NCI-H1092 (cell line): Measurements from ENCODE around the gene MIF4GD.
"Not testable (repeated sequence)": the region's sequence is repeated elsewhere in the genome, so short reads cannot be mapped to it uniquely, and the experiment has no call there.

Experiments
- DNase-seq: peaks from one replicate; lab custom pipeline; 2025; lab: John Stamatoyannopoulos, UW

The MIF4GD gene

DNA sequence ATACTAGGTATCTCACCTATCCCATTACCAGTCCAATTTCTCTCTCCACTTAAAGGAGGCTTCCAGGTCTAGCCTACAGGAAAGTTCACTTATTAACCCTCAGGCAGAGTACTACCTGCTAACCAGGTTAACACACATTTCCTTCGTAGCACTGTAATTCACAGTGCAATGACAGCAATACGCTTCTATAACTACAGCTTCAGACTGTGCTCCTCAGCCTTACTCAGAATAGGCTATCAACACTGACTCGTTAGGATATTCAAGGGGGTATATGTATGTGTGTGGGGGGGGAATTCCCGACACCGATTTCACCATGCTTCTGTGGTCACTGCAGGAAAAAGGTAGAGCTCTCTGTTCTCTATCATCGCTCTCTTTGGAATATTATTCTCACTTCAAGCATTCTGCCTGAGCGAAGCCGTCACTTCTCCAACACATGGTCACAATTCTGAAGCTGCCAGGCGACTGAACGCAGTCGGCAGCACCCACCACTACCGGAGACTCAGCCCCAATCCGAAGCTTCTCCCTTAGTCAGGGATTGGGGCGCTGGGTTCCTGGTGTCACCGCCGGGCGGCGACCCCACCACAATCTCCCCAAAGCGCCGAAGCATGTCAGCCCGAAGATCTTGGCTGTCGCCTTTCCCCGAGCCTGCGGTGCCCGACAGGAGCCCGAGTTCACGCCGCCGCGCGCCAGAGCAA is 10.2 kb downstream of the MIF4GD start:
- DNase-seq, result no peak

- DNase-seq, result not testable (repeated sequence)
Measured at GRCh38 chr17:75257228-75257627, 13.8 kb downstream of the MIF4GD start.

DNA sequence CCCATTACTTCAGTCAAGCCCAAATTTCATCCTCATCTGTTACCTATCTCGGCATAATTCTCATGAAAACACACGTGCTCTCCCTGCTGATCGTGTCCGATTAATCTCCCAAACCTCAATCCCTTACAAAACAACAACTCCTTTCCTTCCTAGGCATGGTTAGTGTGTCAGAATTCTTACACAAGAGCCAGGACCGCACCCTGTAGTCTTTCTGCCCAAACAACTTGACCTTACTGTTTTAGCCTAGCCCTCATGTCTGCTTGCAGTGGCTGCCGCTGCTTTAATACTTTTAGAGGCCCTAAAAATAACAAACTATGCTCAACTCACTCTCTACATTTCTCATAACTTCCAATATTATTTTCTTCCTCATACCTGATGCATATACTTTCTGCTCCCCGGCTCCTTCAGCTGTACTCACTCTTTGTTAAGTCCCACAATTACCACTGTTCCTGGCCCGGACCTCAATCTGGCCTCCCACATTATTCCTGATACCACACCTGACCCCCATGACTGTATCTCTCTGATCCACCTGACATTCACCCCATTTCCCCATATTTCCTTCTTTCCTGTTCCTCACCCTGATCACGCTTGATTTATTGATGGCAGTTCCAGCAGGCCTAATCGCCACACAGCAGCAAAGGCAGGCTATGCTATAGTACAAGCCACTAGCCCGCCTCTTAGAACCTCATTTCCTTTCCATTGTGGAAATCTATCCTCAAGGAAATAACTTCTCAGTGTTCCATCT is 14.9 kb downstream of the MIF4GD start:
- DNase-seq, result not testable (repeated sequence)

DNA sequence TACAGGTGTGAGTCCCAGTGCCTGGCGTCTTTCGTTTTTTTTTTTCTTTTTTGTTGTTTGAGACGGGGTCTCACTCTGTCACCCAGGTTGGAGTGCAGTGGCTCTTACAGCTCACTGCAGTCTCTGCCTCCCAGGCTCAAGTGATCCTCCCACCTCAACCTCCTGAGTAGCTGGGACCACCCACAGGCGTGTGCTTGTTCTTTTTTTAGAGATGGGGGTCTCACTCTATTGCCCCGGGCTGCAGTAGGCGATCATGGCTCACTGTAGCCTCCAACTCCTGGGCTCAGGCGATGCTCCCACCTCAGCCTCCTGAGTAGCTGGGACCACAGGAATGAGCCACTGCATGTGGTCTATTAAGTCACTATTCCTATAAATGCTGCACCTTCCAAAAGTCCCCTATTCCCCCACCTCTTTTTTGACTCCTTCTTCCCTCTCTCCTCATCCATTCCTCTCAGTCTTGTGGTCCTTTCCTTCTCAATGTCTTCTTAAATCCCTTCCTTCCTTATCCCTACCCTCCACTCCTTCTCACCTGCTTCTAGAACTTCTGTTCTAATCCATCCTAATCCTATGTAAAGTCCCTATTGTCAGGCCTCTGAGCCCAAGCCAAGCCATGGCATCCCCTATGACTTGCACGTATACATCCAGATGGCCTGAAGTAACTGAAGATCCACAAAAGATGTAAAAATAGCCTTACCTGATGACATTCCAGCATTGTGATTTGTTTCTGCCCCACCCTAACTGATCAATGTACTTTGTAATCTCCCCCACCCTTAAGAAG is 18.8 kb downstream of the MIF4GD start:
- no peak for DNase-seq

DNA sequence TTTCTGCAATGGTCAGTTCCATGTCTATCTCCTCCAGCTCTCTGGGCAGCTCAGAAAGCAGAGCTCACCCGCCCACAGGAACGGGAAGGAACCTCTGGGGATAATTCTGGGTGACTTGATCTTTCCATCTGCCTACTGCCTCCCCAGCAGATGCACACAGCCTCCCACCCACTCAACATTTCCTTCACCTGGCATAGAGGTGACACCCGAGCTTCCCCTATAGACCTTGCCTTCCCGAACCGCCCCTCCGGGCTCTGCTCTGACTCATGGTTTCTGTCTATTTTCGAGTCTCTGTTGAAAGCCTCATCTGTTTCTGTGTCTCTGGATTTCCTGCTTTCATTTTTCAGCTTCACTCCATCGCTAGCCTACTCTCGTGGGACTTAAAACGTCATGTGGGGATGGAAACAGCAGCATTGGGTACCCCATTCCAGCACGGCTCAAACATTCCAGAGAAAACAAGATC is 21.0 kb downstream of the MIF4GD start:
- no peak for DNase-seq

GRCh38 chr17:75249564-75249963 is 21.5 kb downstream of the MIF4GD start:
- DNase-seq, result no peak

DNA sequence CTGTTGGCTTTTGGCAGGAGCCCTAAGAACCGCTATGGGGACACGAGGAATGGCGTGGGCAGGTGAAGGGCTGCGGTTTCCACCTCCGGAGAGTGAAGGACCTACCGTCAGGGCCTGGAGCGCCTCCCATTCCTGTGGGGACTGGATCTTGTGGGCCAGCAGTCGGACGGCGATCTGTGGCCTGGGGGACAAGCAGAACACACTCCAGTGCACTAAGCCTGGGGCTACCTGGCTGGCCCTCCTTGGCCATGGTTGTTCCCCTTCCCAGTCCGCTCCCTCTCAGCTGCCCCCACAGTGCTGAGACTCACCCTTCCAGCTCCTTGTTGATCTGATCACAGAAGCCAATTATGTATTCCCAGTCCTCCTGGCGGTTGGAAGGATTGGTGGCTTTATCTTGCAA is 24.6 kb downstream of the MIF4GD start:
- DNase-seq, result no peak

DNA sequence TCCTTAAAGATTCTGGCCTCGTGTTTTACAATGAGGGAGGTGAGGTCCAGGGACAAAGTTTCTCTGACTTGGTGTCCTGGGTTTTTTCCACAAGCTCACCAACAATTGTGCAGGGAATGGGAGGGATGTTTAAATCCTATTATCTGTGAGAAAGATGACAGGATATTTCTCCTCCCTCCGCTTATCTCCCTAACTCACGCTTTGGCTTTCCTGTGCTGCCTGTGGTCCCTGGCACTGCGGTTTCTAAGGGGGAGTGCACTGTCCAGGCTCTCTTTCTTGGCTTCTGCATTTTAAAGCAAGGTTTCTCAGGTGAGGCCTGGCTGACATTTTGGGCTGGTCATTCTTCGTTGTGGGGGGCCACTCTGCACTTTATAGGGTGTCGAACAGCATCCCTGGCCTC is 26.0 kb downstream of the MIF4GD start:
- no peak for DNase-seq

- no peak for DNase-seq
Measured at GRCh38 chr17:75244133-75244866, 26.7 kb downstream of the MIF4GD start.

DNA sequence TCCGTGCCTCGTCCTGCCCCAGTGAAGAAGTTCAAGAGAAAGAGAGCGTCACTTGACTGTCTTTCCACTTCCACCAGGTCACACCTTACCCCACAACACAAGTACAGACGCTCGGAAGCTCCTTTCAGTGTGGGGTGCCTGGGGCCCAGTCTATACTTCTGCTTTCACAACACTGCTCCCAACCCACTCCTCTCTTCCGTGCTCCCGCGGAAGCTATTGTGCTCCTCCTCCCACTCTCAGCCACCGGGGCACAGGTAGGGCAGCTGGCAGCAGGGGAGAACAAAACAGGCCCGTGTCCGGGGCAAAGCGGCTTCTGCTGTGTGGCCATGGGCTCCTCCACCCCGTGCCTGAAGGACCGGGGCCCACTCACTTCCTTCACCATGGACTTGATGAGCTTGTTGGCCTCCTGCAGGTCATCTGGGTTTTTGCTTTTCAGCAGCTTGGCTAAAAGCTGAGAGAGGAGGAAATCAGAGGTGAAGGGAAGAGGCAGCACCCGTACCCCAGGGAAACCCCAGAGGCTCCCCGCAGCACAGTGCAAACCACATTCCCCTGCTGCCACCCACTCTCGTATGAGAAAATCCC is 28.5 kb downstream of the MIF4GD start:
- no peak for DNase-seq

DNA sequence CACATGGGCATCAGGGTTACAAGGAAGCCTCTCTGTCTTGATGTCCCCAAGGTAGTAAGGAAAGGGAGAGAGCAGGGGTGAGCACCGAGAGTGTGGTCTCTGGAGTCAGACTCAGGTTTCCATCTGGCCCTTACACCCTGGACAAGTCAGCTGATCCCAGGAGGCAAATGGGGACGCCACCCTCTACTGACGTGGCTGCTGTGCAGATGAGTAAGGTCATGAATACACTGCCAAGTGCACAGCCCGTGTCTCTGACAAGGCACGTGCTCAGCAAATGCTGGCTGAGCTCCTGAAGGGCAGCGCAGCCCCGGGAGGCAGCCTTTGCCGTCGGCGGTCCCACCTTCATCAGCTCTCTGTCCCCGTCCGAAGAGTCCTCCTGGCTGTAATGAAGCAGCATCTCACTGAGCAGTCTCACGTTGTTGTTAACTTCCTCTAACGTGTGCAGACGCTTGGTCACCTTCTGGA is 29.0 kb downstream of the MIF4GD start:
- no peak for DNase-seq

DNA sequence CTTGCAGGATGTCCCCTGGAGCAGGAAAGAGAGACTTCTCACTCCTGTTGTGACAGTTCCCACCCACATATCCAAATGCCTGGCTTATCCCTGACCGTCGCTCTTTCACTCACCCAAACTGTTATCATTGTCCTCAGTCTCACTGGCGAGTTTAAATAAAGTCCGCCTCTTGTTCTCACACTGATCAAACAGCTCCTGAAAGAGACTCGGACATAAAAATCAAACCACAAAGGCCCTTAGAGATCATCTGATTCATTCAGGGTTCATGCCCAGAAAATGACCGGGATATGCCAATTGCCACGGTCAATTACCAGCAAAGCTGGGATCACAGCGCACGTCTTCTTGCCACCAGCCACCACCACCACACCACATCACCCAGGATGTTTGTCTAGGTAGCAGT is 29.5 kb downstream of the MIF4GD start:
- DNase-seq, result no peak

DNA sequence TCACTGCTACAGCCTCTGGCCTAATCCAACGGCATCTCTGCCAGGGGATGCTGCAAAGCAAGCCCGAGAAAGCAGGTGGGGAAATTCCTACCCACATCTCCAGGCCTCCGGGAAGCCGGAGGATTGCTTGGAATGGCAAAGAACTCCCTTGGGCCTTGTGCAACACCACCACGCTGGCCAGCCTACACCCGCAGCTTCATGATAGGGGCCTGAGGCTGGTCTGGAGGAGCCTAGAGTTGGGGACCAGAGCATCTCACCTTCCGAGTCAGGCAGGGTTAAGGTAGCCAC is 29.9 kb downstream of the MIF4GD start:
- DNase-seq, result no peak

DNA sequence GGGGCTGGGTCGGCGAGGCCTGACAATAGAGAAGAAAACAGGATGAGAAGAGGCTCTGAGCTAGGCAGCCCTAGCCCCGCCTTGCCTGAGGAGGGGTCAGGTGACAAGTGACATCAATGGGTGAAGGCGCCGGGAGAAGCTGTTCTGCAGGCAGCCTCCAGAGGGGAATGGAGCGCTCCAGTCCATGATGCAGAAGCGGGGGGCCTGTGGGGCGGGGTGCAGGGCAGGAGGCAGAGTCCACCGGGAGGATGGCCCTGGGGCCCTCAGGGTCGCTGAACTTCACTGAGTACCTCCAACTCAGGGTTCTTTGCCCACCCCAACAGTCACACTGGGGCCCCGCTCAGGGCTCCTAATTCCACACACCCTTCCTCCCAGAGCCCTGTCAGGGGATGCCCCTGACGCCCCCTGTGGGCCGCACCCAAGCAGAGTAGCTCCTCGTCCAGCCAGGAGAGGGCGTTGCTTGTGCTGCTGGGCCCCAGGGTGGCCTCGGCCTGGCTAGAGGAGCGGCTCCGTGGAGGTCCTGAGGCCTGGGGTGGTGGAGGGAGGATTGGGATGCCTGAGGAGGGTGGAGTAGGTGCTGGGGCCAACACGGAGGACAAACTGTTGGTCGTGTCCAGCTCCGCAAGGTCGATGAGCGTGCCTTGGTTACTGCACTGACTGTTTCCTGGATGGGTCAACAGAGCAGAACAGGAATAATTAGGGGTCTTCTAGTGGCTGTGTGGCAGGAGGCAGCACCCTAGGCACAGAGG is 30.5 kb downstream of the MIF4GD start:
- DNase-seq, result no peak

GRCh38 chr17:75239778-75240393 is 31.1 kb downstream of the MIF4GD start:
- no peak for DNase-seq

- no peak for DNase-seq
Measured at GRCh38 chr17:75239214-75239613, 31.8 kb downstream of the MIF4GD start.

DNA sequence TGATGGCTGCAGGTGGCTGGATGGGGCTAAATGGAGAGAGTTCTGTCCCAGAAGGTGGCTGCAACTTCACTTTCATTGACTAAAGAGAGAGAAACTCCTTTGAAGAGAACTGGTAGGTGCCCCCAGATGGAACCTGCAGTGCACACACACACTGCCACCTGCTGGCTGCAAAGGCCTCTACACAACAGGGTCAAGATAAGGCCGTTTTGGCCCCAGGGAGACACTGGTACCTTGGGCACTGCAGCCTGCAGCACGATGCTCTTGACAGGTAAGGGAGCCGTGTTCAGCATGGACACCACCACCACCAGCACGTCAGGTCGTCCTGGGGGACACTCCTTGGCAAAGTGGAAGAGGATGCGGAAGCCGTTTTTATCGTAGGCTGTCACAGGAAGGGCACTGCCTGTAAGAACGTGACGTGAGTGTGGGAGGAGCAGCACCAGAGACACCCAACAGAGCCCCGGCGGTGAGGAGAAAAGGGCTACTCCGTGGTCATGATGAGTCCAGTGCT is 32.3 kb downstream of the MIF4GD start:
- DNase-seq, result peak; percentile 11

DNA sequence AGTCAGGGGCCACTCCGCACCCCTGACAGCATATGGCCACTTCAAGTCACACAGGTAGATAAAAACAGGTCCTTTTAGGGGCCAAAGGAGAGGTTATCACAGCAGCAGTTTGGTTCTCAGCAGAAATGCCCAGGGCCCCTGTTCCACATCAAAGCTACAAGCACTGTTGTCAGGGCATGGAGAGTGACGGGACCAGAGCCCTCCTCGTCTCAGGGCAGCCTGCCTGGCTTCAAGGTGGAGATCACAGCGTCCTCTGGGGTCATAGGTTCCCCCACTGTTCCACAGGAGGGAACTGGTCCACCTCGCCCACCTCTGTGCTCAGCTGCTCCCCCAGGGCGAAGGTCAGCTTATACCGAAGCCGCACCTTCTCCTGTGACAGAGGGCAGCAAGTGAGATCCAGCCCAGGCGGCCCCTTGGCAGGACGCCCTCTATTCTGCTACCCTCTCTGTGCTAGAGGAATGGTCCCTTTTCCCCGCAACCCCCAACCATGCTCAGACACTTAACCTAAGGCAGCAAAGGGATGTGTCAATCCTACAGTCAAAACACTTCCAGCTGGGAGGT is 32.9 kb downstream of the MIF4GD start:
- no peak for DNase-seq

GRCh38 chr17:75237100-75238014 is 33.7 kb downstream of the MIF4GD start:
- DNase-seq, result no peak
